ENCODE results near the gene PTDSS2. TPM values are rescaled to one million over a fixed set of nuclear protein-coding genes. Genes with fewer than 3 reads are reported as not detected.
A peak's percentile ranks its signal among the peaks of the same experiment; 100 is the strongest.

Gene PTDSS2
- total and polyA plus RNA-seq, 9 of the 15 experiments (the other 6 are each of a cell fraction or from before 2014, with no cell fraction given) = 0.45 to 53.9 (median 17.2) TPM

DNA sequence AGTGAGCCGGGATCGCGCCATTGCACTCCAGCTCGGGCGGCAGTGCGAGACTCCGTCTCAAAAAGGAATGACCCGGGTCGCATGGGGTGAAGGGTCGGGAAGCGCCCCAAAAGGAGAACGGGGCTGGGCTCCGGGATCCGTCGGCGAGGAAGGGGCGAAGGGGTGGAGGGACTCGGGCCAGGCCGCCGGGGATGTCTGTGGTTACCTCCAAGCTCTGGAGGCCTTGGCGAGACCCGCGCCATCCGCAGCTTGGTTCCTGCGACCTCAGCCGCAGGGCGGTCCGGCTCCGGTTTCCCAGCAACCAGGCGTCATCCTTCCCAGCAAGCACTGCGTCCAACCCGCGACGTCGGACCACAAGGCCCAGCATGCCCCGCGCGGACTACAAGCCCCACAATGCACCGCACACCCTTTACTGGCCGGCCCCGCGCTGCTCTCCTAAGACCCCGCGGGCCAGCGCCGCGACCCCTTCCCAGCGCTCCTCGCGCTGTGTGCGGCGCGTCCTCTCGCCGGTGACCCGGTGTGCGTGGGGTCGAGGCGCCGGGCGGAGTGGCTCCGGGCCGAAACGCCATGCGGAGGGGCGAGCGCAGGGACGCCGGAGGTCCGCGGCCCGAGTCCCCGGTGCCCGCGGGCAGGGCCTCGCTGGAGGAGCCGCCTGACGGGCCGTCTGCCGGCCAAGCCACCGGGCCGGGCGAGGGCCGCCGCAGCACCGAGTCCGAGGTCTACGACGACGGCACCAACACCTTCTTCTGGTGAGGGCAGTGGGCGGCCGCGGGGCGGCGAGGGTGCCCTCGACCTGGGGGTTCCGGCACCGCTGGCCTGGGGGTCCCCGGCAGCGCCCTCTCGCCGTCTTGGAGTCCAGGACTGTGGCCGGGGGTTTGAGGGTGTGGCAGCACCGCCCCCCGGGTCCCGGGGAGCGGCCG is at the start of gene PTDSS2 (continued):
- TF ChIP-seq, protein P1, sequence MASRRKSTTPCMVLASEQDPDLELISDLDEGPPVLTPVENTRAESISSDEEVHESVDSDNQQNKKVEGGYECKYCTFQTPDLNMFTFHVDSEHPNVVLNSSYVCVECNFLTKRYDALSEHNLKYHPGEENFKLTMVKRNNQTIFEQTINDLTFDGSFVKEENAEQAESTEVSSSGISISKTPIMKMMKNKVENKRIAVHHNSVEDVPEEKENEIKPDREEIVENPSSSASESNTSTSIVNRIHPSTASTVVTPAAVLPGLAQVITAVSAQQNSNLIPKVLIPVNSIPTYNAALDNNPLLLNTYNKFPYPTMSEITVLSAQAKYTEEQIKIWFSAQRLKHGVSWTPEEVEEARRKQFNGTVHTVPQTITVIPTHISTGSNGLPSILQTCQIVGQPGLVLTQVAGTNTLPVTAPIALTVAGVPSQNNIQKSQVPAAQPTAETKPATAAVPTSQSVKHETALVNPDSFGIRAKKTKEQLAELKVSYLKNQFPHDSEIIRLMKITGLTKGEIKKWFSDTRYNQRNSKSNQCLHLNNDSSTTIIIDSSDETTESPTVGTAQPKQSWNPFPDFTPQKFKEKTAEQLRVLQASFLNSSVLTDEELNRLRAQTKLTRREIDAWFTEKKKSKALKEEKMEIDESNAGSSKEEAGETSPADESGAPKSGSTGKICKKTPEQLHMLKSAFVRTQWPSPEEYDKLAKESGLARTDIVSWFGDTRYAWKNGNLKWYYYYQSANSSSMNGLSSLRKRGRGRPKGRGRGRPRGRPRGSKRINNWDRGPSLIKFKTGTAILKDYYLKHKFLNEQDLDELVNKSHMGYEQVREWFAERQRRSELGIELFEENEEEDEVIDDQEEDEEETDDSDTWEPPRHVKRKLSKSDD (conservative IDR thresholded peaks at IDR 0.05; ENCODE audit: low read length) = no peak
- TF ChIP-seq HDAC1 (IDR thresholded peaks at IDR 0.05) (peak in 1 of 2 experiments; percentile 55; a peak in 2 of 4 replicates), SRSF3 (IDR thresholded peaks at IDR 0.05; ENCODE audit: insufficient read depth, low read length) (no peak), MTF1 (CRISPR knock-in tag; IDR thresholded peaks at IDR 0.05; ENCODE audit: borderline replicate concordance) (no peak), SNRNP70 (optimal IDR thresholded peaks at IDR 0.05; ENCODE audit: low read depth, low read length) (no peak), ZNF165 (CRISPR knock-in tag; IDR thresholded peaks at IDR 0.05; ENCODE audit: borderline replicate concordance) (no peak), MAFG (tag; conservative IDR thresholded peaks at IDR 0.05) (no peak), RNF2 (IDR thresholded peaks at IDR 0.05) (0 out of 2 replicates have a peak, but pooled peaks have one; percentile 23), TRIM28 (IDR thresholded peaks at IDR 0.05) (no peak; the same call in 1 of the 2 replicates), CBFB (CRISPR knock-in tag; IDR thresholded peaks at IDR 0.05) (0 out of 2 replicates have a peak, but pooled peaks have one; percentile 75), EZH2 (IDR thresholded peaks at IDR 0.05; ENCODE audit: borderline replicate concordance, low read depth, low read length) (no peak), MBD2 (IDR thresholded peaks at IDR 0.05; ENCODE audit: borderline replicate concordance, low read depth) (peak; percentile 77), ZNF79 (CRISPR knock-in tag; IDR thresholded peaks at IDR 0.05; ENCODE audit: low read depth) (no peak), ZNF764 (CRISPR knock-in tag; IDR thresholded peaks at IDR 0.05; ENCODE audit: low read depth) (no peak), ZNF785 (CRISPR knock-in tag; IDR thresholded peaks at IDR 0.05) (no peak), TCF3 (CRISPR knock-in tag; IDR thresholded peaks at IDR 0.05) (no peak; the same call in 1 of the 2 replicates), E2F6 (IDR thresholded peaks at IDR 0.05; ENCODE audit: borderline replicate concordance in 1 of 2, extremely low read depth in 1 of 2, insufficient read depth in 1 of 2, insufficient read length in 1 of 2, low read depth in 1 of 2, low read length in 1 of 2, poor library complexity in 1 of 2, severe bottlenecking in 1 of 2) (peak; percentile 12 to 28), NFIC (IDR thresholded peaks at IDR 0.05) (no peak), GABPA (tag; conservative IDR thresholded peaks at IDR 0.05; ENCODE audit: low read depth) (0 out of 2 replicates have a peak, but pooled peaks have one; percentile 29)
- TF ChIP-seq, protein P2, sequence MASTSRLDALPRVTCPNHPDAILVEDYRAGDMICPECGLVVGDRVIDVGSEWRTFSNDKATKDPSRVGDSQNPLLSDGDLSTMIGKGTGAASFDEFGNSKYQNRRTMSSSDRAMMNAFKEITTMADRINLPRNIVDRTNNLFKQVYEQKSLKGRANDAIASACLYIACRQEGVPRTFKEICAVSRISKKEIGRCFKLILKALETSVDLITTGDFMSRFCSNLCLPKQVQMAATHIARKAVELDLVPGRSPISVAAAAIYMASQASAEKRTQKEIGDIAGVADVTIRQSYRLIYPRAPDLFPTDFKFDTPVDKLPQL (IDR thresholded peaks at IDR 0.05; ENCODE audit: extremely low read depth, insufficient read length) = no peak
- TF ChIP-seq, protein P3, sequence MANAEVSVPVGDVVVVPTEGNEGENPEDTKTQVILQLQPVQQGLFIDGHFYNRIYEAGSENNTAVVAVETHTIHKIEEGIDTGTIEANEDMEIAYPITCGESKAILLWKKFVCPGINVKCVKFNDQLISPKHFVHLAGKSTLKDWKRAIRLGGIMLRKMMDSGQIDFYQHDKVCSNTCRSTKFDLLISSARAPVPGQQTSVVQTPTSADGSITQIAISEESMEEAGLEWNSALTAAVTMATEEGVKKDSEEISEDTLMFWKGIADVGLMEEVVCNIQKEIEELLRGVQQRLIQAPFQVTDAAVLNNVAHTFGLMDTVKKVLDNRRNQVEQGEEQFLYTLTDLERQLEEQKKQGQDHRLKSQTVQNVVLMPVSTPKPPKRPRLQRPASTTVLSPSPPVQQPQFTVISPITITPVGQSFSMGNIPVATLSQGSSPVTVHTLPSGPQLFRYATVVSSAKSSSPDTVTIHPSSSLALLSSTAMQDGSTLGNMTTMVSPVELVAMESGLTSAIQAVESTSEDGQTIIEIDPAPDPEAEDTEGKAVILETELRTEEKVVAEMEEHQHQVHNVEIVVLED (CRISPR knock-in tag; IDR thresholded peaks at IDR 0.05) = peak; percentile 95
